ENCODE measurements around the gene RPS6KA4.

The RPS6KA4 gene

DNA sequence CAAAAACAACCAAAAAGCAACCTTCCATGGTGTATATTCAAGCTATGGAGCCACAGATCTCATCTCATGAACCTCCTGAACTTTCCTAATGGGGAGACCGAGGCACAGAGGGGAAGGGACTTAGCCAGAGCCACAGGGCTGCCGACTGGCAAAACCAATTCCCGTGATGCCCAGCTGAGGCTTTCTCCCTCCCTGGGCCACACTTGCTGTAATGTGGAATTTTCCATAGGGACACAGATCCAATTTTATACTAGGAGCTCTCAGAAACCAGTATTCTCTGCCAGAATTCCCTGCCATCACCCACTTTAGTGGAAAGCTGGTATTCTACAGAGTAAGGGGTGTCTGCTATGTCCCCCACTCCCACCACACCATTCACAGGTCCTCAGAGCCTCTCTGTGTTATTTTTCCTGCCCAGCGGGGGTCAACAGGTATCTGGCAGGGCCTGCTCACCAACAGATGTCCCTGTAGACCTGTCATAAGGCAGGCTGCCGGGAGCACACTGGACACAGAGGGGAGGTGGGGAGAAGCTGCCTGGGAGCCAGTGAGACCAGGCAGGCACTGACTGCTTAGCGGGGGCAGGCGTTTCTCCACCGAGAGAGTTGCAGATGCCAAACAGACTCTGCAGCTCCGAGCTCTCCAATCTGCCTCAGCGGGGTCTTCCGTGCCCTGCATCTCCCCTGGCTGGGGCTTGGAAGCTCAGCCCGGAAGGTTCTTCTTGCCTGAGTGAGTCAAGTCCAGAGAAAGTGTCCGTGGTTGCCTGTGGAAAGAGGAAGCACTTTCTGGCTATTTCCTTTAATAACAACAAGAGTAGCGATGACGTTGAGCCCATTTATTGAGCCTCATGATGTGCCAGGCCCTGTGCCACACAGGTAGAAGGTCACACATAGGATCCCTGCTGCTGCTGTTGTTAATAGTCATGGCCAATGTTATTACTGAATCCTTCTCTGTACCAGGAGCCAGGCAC, 26.3 kb downstream of the RPS6KA4 start:
- peak in 9 of 56 donors; percentile 7 to 50 (median 34) for DNase-seq

DNA sequence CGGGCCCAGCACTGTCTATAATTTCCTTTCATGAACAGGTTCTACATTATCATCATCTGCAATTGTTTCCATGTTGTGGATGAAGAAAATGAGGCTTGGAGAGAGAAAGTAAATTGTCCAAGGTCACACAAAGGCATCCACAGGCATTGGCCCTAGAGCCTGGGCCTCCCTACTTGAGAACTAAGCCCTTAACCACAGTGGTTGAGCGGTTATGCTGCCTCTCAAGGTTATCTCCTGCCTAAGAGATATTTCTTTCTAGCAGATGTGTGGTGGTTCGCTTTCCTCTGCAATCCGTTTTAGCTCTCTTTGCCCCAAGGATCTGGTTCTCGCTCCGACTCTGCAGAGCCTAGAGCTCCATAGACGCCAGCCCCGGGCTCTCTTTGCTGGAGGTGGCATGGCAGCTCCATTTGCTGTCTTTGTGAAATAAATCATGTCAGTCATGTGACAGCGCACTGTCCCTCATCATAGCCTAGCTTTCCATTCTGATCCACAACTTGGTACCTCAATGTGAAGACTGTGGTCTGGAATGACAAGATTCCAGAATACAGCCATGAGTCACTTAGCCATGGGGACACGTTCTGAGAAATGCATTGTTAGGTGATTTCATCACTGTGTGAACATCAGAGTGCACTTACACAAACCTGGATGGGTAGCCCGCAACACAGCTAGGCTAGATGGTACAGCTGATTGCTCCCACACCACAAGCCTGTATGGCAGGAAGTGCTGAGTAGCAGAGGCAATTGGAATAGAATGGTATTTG, 27.2 kb downstream of the RPS6KA4 start:
- DNase-seq, result no peak

- no peak for DNase-seq
Measured at GRCh38 chr11:64387916-64388315, 29.0 kb downstream of the RPS6KA4 start.

DNA sequence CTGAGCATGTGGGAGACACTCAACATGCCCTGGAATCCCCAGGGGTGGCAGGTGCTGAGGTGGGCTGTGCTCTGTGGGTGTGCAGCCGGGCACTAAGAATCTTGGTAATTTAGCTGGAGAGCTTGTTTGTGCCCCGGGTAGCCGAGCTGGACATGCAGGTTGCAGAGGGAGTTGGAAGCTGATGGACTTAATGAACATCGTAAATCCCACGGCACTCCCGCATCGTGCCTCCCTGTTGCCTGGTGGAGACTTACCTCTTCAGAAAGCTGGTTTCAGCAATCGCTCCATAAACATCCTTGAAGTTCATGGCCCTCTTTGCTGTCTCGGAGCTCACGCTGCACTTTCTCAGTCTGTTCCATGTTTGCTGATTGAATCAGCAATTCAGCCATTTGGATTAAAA, 29.9 kb downstream of the RPS6KA4 start:
- no peak for DNase-seq

GRCh38 chr11:64389851-64390250, 30.9 kb downstream of the RPS6KA4 start:
- DNase-seq, result no peak

- DNase-seq, result no peak
Measured at GRCh38 chr11:64390558-64390957, 31.6 kb downstream of the RPS6KA4 start.

DNA sequence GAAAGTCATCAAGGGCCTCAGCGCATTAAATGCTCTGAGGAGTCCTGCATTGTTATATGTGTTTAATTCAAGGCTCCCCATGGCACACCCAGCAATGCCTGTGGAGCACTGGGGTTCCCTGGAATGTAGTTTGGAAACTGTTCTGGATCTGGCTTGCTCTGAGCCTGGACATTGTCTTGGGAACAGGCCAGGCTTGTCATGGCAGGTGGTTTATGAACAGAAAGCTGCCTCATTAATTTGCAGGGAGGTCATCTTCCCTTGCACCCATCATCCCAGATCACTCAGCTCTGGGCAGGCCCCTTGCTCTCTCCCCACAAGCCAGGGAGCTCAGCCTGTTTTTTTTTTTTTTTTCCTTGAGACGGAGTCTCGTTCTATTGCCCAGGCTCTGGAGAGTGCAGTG, 32.9 kb downstream of the RPS6KA4 start:
- DNase-seq, result no peak

DNA sequence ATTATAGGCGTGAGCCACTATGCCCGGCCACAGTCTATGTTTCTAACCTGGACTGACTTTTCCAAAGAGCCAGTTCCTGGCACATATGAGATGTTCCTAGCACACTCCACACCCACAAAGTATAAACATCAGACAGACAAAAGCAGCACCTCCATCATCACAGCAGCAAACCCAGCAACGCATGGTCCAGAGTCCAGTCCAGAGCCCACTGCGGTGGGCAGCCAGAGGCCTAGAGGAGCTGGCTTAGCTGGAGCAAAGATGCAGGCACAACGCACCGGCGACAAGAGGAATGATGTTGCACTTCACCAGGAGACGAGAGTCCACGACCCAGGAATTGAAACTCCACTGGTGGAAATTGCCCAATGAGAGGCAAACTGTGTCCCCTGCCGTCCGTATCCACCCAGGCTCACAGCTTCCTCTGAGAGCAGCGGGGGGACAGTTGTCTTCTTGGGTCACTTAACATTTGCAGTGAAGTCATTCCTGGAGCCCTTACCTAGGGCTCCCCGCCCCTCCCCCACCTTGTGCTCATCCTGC, 36.6 kb downstream of the RPS6KA4 start:
- DNase-seq, result peak in 2 of 56 donors; percentile 16 to 18

DNA sequence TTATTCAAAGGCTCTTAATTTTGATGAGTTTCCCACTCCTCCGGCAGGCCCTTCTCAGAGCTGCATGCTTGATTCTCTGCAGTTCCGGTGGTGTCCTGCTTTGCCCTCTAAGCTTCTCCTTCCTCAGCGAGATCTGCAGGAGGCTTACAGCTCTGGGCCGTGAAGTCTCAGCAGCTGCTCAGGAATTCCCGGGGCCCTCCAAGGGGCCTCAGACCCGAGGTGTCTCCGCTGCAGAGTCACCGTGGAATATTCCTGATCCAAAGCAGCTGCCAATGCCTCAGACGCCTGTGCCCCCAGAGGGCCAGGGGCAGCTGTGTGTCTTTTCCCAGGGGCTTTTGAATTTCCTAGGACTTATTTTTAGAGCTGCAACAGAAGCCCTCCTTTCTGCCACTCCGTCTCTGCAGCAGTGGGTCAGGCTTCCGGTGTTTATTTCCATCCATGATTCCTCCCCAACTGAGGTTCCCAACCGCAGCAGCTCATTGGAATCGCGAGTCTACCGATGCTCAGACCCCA, 37.2 kb downstream of the RPS6KA4 start:
- peak in 1 of 56 donors; percentile 10 for DNase-seq

- DNase-seq, result no peak
Measured at GRCh38 chr11:64400102-64400501, 41.1 kb downstream of the RPS6KA4 start.

DNA sequence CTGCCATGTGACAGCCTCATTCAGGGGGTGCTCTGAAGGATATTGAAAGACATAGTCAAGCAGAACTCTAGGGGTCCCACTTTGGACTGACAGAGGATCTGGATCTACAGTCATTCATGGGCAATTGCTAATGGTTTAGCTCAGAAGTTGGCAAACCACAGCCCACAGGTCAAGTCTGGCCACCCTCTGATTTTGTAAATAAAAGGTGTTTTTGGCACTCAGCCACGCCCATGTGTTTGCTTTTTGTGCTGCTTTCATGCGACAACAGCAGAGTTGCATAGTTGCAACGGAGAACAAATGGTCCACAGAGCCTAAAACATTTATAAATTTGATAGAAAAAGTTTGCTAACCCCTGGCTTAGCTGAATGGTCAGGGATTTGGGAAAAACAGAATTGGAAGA, 41.7 kb downstream of the RPS6KA4 start:
- no peak for DNase-seq

DNA sequence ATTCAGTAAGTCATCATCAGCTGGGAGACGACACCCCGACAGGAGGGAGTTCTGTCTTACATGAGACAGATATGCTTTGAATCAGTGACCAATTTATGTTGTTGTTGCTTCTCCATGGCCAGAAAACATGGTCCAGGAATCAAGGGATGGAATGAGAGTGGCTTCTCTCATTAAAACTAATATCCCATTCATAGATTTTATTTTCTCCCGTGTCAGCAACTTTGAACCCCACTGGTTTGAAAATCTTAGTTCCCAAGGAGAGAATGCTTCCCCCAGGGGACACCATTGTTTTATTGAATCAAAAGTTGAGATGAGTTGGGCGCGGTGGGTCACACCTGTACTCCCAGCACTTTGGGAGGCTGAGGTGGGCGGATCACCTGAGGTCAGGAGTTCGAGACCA, 42.8 kb downstream of the RPS6KA4 start:
- no peak for DNase-seq

GRCh38 chr11:64403106-64403505, 44.1 kb downstream of the RPS6KA4 start:
- no peak for DNase-seq

GRCh38 chr11:64406221-64406946, 47.4 kb downstream of the RPS6KA4 start:
- DNase-seq, result peak in 3 of 56 donors; percentile 5 to 25 (median 22)

DNA sequence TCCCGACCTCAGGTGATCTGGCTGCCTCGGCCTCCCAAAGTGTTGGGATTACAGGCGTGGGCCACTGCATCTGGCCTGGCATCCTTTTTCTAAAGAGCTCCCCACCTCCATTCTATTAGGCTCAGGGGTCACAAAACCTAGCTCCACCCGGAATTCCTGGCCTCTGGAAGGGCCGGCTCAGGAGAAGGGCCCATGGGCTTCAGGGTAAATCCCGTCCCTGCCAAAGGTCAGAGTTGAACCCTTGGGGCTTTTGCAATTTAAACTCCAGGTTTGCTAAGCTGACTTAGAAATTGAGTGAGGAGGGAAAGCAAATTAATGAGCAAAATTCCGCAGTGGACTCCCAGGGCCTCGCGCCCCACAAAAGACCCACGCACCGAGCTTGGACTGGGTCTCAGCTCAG, 48.3 kb downstream of the RPS6KA4 start:
- DNase-seq, result no peak

GRCh38 chr11:64407630-64408029, 48.7 kb downstream of the RPS6KA4 start:
- DNase-seq, result no peak

DNA sequence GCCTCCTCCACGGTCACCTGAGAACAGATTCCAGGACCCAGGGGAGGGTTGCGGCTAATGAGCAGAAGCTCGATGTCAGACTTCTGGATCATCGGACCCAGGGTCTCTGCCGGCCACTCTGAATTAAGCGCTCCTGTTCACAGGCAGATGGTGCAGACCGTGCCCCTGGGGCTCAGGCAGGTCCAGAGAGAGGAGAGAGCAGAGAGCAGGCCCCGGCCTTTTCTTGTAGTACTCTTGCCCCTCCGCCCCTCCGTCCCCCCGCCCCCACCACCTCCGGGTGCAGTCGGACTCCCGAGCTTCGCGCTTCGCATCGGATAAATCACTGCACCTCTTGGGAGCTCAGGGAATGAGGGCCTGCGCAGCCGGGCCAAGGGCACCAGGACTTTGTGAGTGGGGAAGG, 50.3 kb downstream of the RPS6KA4 start:
- no peak for DNase-seq

- DNase-seq, result no peak
Measured at GRCh38 chr11:64409707-64410403, 50.9 kb downstream of the RPS6KA4 start.

- peak in 2 of 56 donors; percentile 2 to 6 for DNase-seq
Measured at GRCh38 chr11:64410404-64410734, 51.4 kb downstream of the RPS6KA4 start.

- DNase-seq, result no peak
Measured at GRCh38 chr11:64413417-64413816, 54.5 kb downstream of the RPS6KA4 start.

DNA sequence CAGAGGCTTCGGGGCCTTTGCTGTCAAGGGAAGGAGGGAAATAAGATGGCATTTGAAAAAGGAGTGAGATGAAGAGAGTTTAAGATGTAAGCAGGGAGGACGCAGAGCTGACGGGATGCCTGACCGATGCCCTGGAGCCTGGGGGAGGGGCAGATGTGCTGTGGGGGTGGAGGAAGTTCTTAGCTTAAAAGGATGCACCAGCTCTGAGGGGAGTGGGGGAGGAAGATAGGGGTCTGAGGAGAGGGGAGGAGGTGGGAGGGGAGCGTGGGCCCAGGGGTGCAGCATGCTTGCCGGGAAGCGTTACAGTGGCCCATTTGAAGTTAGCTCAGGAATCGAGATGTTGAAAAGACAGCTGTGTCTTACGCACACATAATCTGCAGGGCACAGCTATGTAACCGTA, 56.3 kb downstream of the RPS6KA4 start:
- DNase-seq, result no peak

Measured in amygdala (tissue), 56 donors.